ENCODE measurements around the gene CD99L2.

CD99L2 gene

GRCh38 chrX:150765237-150765636 is 133.2 kb downstream of the CD99L2 start:
- no peak overlapping the region for H3K9ac ChIP-seq
- H3K36me3 ChIP-seq (ENCODE audit: control insufficient read depth, insufficient read depth, low read length) = no peaks in the 10 kb centered on the region
- H3K79me2 ChIP-seq = no peaks in the 10 kb centered on the region
- no peak overlapping the region for H3K27ac ChIP-seq
- no peak overlapping the region for H3K4me2 ChIP-seq (ENCODE audit: low read length)
- H3K4me3 ChIP-seq (ENCODE audit: low read depth, low read length) = no peak overlapping the region
- TF ChIP-seq, protein P1, sequence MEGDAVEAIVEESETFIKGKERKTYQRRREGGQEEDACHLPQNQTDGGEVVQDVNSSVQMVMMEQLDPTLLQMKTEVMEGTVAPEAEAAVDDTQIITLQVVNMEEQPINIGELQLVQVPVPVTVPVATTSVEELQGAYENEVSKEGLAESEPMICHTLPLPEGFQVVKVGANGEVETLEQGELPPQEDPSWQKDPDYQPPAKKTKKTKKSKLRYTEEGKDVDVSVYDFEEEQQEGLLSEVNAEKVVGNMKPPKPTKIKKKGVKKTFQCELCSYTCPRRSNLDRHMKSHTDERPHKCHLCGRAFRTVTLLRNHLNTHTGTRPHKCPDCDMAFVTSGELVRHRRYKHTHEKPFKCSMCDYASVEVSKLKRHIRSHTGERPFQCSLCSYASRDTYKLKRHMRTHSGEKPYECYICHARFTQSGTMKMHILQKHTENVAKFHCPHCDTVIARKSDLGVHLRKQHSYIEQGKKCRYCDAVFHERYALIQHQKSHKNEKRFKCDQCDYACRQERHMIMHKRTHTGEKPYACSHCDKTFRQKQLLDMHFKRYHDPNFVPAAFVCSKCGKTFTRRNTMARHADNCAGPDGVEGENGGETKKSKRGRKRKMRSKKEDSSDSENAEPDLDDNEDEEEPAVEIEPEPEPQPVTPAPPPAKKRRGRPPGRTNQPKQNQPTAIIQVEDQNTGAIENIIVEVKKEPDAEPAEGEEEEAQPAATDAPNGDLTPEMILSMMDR (IDR thresholded peaks at IDR 0.05) = no peak
- no peaks in the 10 kb centered on the region for H3K4me1 ChIP-seq
- no peak overlapping the region for H2AFZ ChIP-seq
- no peaks in the 10 kb centered on the region for H3K27me3 ChIP-seq (ENCODE audit: control insufficient read depth, insufficient read depth, low read length)
- no peaks in the 10 kb centered on the region for H3K9me3 ChIP-seq (ENCODE audit: control insufficient read depth, low read length)

- Histone ChIP-seq H3K4me2 (ENCODE audit: low read length) (no peak overlapping the region), H3K9me3 (ENCODE audit: control insufficient read depth, low read length) (no peaks in the 10 kb centered on the region), H2AFZ (no peak overlapping the region), H3K4me1 (no peaks in the 10 kb centered on the region), H3K36me3 (ENCODE audit: control insufficient read depth, insufficient read depth, low read length) (no peaks in the 10 kb centered on the region), H3K9ac (no peak overlapping the region), H3K4me3 (ENCODE audit: low read depth, low read length) (no peak overlapping the region), H3K79me2 (no peaks in the 10 kb centered on the region), H3K27me3 (ENCODE audit: control insufficient read depth, insufficient read depth, low read length) (no peaks in the 10 kb centered on the region), H3K27ac (no peak overlapping the region)
- TF ChIP-seq, protein P1 (IDR thresholded peaks at IDR 0.05) = no peak
These were observed 134.7 kb downstream of the CD99L2 start for GRCh38 chrX:150763810-150764209.

DNA sequence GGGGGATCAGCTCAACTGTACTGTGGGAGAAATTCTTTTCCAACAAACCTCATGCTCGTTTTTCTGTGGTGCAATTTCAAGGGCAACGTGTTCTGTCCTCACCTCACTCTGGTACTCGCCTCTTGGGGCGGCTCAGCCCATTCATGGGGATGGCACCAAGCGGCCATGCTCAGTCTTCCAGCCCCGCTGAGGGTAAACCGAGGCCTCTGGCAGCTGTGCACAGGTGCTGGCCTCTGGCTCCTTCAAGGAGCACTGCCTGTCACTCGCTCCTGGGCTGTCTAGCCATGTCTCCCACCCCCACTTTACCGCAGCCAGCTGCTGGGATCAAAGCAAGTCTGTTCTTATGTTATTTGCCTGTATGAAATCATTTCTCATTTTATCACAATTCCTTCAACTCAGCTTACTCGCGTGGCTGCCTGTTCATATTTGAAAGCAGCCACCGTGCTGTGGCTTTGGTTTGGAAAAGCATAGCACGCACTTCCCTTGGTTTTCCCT is 135.1 kb downstream of the CD99L2 start:
- H3K27ac ChIP-seq = no peak overlapping the region
- no peak overlapping the region for H3K9ac ChIP-seq
- no peak overlapping the region for H2AFZ ChIP-seq
- no peaks in the 10 kb centered on the region for H3K27me3 ChIP-seq (ENCODE audit: control insufficient read depth, insufficient read depth, low read length)
- no peaks in the 10 kb centered on the region for H3K4me1 ChIP-seq
- H3K9me3 ChIP-seq (ENCODE audit: control insufficient read depth, low read length) = no peaks in the 10 kb centered on the region
- no peaks in the 10 kb centered on the region for H3K36me3 ChIP-seq (ENCODE audit: control insufficient read depth, insufficient read depth, low read length)
- TF ChIP-seq, protein P1 (IDR thresholded peaks at IDR 0.05) = no peak
- H3K4me2 ChIP-seq (ENCODE audit: low read length) = no peak overlapping the region
- no peak overlapping the region for H3K4me3 ChIP-seq (ENCODE audit: low read depth, low read length)
- H3K79me2 ChIP-seq = no peaks in the 10 kb centered on the region

- Histone ChIP-seq H3K27ac (no peak overlapping the region), H3K4me2 (ENCODE audit: low read length) (no peak overlapping the region)
These were observed 136.0 kb downstream of the CD99L2 start for GRCh38 chrX:150762258-150763165.

More at GRCh38 chrX:150762258-150763165, 136.0 kb downstream of the CD99L2 start:
- TF ChIP-seq, protein P1 (IDR thresholded peaks at IDR 0.05) = no peak
- Histone ChIP-seq H3K79me2 (no peaks in the 10 kb centered on the region), H3K9ac (no peak overlapping the region), H3K9me3 (ENCODE audit: control insufficient read depth, low read length) (no peaks in the 10 kb centered on the region), H3K4me1 (no peaks in the 10 kb centered on the region), H3K36me3 (ENCODE audit: control insufficient read depth, insufficient read depth, low read length) (no peaks in the 10 kb centered on the region), H3K27me3 (ENCODE audit: control insufficient read depth, insufficient read depth, low read length) (no peaks in the 10 kb centered on the region), H3K4me3 (ENCODE audit: low read depth, low read length) (no peak overlapping the region), H2AFZ (no peak overlapping the region)
